ENCODE data around the gene LGALSL.

Gene LGALSL

DNA sequence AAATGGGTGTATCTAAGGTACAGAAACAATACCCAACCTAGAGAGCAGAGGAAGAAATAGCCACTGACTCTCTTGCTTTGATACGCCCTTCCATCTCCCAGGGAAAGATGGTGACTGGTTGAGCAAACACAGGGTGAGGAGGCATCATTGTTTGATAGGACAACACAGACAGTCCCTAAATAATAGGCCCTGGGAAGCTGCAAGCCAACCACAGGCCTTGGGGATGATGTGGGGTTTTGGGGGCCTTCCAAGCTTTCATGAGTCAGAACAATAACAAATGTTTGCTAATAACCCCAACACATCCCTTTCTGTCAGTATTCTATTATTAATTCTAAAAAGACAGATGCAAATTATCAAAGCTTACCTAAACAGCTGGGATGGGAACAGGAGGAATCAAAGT, 9.8 kb downstream of the LGALSL start:
- TF ChIP-seq EP300 (IDR thresholded peaks at IDR 0.05; ENCODE audit: borderline replicate concordance) (no peak), TAF1 (IDR thresholded peaks at IDR 0.05; ENCODE audit: low read depth) (no peak), EGR1 (IDR thresholded peaks at IDR 0.05) (no peak), CREB1 (IDR thresholded peaks at IDR 0.05; ENCODE audit: low read depth) (no peak), RAD21 (IDR thresholded peaks at IDR 0.05; ENCODE audit: low read depth) (no peak), TCF12 (IDR thresholded peaks at IDR 0.05; ENCODE audit: low read depth) (no peak), TEAD4 (IDR thresholded peaks at IDR 0.05) (no peak), USF1 (IDR thresholded peaks at IDR 0.05) (no peak), ZBTB7A (IDR thresholded peaks at IDR 0.05; ENCODE audit: low read depth) (no peak), REST (IDR thresholded peaks at IDR 0.05; ENCODE audit: low read depth) (no peak), FOXM1 (IDR thresholded peaks at IDR 0.05; ENCODE audit: borderline replicate concordance, low read depth) (no peak)
- TF ChIP-seq, protein P1, sequence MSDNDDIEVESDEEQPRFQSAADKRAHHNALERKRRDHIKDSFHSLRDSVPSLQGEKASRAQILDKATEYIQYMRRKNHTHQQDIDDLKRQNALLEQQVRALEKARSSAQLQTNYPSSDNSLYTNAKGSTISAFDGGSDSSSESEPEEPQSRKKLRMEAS (IDR thresholded peaks at IDR 0.05): no peak

GRCh38 chr2:64466478-64467085, 12.6 kb downstream of the LGALSL start:
- TF ChIP-seq NFIC (IDR thresholded peaks at IDR 0.05): no peak
- TF ChIP-seq ZBTB7A (IDR thresholded peaks at IDR 0.05; ENCODE audit: low read depth): no peak
- TF ChIP-seq RAD21 (IDR thresholded peaks at IDR 0.05; ENCODE audit: low read depth): no peak
- TF ChIP-seq TEAD4 (IDR thresholded peaks at IDR 0.05): no peak
- no peak for TF ChIP-seq REST (IDR thresholded peaks at IDR 0.05; ENCODE audit: low read depth)

- TF ChIP-seq, protein P1 (IDR thresholded peaks at IDR 0.05): no peak
- TF ChIP-seq REST (IDR thresholded peaks at IDR 0.05; ENCODE audit: low read depth) (no peak), TAF1 (IDR thresholded peaks at IDR 0.05; ENCODE audit: low read depth) (no peak), NFIC (IDR thresholded peaks at IDR 0.05) (no peak), FOXM1 (IDR thresholded peaks at IDR 0.05; ENCODE audit: borderline replicate concordance, low read depth) (no peak), CEBPB (IDR thresholded peaks at IDR 0.05) (no peak), TEAD4 (IDR thresholded peaks at IDR 0.05) (no peak), EP300 (IDR thresholded peaks at IDR 0.05; ENCODE audit: borderline replicate concordance) (no peak), YY1 (IDR thresholded peaks at IDR 0.05; ENCODE audit: low read depth) (no peak), USF1 (IDR thresholded peaks at IDR 0.05) (no peak)
These were observed 13.3 kb downstream of the LGALSL start for GRCh38 chr2:64467096-64467843.

GRCh38 chr2:64469261-64469660, 15.3 kb downstream of the LGALSL start:
- no peak for TF ChIP-seq ZBTB7A (IDR thresholded peaks at IDR 0.05; ENCODE audit: low read depth)
- no peak for TF ChIP-seq TEAD4 (IDR thresholded peaks at IDR 0.05)
- no peak for TF ChIP-seq RAD21 (IDR thresholded peaks at IDR 0.05; ENCODE audit: low read depth)
- TF ChIP-seq REST (IDR thresholded peaks at IDR 0.05; ENCODE audit: low read depth): no peak

All from Ishikawa (cell line).